Sciatic nerve (tissue), 2 donors: ENCODE data around the gene PRR36. TPM values are rescaled to one million over a fixed set of nuclear protein-coding genes. Genes with fewer than 3 reads are reported as not detected.

Experiments used
- ATAC-seq: fragments of 200-7000 bp; cut with Tn5 transposase; one replicate; pipeline ENCODE4 v1.9.1; 2020; ENCODE audit warnings: mild to moderate bottlenecking, moderate library complexity
- DNase-seq: peaks from one replicate; pipeline ENCODE4 v3.0.0-alpha.2; 2020; ENCODE audit warnings: low spot score
- intact Hi-C: fragments of 100-400 bp; cut with DNase I; formaldehyde crosslinking; loops from one replicate; pipeline ENCODE4 v1.14.2; 2022
- total RNA-seq: library from RNA; stranded (reverse); fragmentation: NEBNext Ultra II Directional; extraction: Animal tissue kit (Norgen Biotek cat#: 25700); gene quantifications from one replicate; pipeline ENCODE4 v1.2.1, GENCODE V29; 2021
- donor health status: DM: no; HTN: no; CAD: no.
- donor health status: DM: no; HTN: no; CAD: no.

PRR36 gene
- total RNA-seq, 1 donor from 2014 or later = 0.09 TPM

DNA sequence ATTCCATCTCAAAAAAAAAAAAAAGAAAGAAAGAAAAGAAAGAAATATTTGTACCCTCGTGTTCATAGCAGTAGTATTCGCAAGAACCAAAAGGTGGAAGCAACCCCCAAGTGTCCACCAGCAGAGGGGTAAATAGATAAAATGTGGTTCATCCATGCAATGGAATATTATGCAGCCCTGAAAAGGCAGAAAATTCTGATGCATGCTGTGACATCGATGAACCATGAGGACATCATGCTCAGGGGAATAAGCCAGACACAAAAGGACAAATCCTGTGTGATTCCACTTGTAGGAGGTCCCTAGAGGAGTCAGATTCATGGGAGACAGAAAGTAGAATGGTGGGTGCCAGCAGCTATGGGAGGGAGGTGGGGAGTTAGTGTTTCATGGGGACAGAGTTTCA, 7.7 kb upstream of the PRR36 start:
- intact Hi-C loops = no loop called here
- DNase-seq (no peak), ATAC-seq (no peak)

- ATAC-seq (no peak), DNase-seq (no peak)
- intact Hi-C loops = no loop called here
Observed at GRCh38 chr19:7879836-7880235, 5.6 kb upstream of the PRR36 start.

DNA sequence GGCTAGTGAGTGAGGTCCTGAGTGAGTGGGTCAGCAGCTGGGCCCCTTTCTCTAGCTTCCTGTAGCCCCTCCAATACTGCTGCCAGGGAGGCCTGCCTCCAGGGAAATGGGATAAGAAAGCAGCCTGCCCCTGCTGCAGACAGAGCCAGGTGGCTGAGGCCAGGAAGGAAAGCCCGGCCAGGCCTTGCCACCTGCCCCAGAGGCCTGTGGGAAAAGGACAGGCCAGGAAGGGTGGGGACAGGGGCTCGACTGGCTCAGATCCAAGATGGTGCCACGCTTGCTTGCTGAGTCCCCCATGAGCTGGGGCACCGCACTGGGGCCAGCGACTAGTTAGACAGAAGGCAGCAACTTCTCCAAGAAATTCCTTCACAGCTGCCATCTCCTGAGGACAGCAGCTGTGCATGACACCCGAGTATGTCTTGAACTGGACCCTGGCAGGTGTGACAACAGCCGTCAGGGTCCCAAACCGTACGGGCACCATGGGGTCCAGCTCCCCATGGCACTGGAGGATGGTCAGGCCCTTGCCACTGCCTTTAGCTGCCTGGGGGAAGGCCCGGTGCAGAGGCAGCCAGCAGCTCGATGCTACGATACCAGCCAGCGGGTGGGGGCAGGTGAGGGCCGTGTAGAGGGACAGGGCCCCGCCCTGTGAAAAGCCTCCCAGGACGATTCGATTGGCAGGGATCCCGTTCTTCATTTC, 5.1 kb upstream of the PRR36 start:
- DNase-seq (no peak), ATAC-seq (no peak)
- intact Hi-C loops = no loop called here

DNA sequence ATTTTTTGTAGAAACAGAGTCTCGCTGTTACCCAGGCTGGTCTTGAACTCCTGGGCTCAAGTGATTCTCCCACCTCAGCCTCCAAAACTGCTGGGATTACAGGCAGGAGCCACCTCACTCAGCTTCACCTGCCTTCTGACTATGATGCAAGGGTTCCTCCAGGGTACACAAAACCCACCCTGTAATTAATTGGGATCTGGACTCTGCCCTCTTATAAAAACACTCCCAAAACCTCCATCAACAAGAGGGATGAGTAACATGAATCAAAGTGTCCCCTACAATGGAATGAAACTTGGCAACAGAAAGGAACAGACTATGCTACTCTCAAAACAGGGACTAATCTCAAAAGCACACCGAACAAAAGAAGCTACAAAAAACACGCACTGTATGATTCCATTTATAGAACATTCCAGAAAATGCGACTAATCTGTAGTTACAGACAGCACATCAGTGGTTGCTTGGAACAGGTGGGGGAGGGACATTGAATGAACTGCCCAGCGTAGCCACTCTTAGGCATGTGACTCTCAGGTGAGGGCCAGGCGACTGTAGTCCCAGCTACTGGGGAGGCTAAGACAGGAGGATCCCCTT, 3.2 kb upstream of the PRR36 start:
- intact Hi-C loops = no loop called here
- no peak for ATAC-seq

DNA sequence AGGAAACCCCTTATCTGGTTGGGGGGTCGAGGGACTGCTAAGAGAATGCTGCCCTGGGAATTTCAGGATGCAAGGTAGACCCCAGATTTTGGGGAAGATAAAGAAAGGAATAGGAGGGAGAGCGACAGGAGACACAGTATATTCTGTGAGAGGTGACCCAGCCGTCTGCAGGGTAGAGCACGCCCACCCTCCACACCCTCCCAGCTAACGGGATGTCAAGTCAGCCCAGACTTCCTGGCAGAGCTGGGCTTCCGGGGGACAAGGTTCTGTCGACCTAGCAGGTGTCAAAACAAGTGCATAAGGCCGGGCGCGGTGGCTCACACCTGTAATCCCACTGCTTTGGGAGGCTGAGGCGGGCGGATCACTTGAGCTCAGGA, 695 bp upstream of the PRR36 start:
- intact Hi-C loops = no loop called here
- ATAC-seq = no peak
- no peak for DNase-seq

More for the DNA sequence above, 3.2 kb upstream of the PRR36 start:
- DNase-seq = no peak

- DNase-seq = no peak
- intact Hi-C loops = no loop called here
- no peak for ATAC-seq
Observed at GRCh38 chr19:7873304-7874075, 700 bp downstream of the PRR36 start.

DNA sequence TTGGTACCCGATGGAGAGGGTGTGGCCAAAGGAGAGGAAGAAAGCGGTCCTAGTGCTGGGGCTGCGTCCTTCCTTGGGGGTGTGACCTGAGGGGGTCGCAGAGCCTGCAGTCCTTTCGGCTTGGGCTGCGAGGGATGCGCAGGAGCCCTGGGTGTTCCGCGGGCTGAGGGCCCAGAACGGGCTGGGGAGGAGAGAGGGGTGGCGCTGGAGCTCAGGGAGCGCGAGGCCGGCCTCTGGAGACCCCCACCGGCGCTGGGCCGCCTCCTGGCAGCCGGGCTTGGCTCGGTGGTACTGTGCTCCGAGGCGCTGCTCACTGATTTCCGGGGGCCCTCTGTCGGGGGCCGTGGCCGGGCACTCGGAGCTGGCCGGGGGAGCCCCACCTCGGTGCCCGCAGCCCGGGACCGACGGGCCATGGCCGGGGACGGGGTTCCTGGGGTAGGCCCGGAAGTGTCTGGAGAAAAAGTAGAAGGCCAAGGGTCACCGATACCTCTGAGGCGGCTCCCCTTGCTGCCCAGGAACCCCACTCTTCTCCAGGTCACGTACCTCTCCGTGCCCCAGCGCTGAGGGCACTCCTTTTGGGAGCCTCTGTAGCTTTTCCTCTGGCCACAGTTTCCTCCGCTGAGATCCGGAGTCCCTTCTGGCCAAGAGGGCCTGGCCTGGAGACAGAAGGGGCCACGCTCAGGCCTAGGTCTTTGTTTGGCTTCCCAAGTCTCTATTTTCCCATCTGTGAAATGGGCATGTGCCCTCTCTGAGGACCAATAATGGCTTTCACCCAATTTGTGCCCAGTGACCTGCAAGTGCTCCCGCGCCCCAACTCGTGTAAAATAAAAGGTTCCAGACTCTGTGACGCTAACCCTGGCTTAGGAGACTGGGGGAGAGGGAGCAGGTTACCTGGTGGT, 1.6 kb downstream of the PRR36 start:
- ATAC-seq (no peak), DNase-seq (no peak)
- intact Hi-C loops = no loop called here

GRCh38 chr19:7871437-7872305, 2.5 kb downstream of the PRR36 start:
- peak; percentile 82 for ATAC-seq
- DNase-seq = peak; percentile 92
- intact Hi-C loops = no loop called here

DNA sequence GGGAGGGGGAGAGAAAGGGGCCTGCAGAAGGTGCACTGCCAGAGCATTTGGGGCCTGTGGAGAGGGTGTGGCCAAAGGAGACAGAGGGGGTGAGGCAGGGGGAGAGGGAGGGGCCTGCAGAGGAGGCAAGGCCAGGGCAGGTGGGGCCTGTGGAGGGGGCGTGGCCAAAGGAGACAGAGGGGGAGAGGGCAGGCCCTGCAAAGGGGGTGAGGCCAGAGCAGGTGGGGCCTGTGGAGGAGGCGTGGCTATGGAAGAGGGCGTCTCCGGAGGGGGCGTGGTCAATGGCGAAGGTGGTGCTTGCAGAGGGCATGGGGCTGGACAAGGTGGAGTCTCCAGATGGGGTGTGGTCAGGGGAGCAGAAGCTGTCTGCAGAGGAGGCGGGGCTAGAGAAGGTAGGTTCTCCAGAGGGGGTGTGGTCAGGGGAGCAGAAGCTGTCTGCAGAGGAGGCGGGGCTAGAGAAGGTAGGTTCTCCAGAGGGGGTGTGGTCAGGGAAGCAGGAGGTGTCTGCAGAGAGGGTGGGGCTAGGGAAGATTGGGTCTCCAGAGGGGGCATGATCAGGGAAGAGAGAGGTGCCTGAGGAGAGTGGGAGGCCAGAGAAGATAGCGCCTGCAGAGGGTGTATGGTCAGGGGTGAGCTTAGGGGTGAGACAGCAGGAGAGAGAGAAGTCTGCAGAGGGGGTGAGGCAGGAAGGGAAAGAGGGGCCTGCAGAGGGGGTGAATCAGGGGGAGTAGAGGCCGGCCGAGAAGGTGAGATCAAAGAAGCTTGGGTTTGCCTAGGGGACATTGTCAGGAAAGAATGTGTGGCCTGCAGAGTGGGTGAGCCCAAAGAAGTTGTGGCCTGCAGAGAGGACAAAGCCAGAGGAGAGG, 3.4 kb downstream of the PRR36 start:
- DNase-seq = peak; percentile 78
- intact Hi-C loops = no loop called here
- ATAC-seq = peak; percentile 9

DNA sequence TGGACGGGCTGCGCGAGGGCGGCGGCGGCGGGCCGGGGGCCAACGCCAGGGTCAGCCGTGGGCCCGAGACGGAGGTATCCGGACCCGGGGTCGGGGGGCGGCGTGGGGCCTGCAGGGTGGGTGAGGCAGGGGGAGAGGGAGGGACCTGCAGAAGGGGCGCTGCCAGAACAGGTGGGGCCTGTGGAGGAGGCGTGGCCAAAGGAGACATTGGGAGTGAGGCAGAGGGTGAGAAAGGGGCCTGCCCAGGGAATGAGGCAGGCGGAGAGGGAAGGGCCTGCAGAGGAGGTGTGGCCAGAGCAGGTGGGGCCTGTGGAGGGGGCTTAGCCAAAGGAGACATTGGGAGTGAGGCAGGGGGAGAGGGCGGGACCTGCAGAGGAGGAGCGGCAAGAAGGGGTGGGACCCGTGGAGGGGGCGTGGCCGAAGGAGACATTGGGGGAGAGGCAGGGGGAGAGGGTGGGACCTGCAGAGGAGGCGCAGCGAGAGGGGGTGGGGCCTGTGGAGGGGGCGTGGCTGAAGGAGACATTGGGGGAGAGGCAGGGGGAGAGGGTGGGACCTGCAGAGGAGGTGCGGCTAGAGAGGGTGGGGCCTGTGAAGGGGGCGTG, 4.2 kb downstream of the PRR36 start:
- DNase-seq (peak; percentile 77), ATAC-seq (peak; percentile 3)
- intact Hi-C loops = no loop called here

DNA sequence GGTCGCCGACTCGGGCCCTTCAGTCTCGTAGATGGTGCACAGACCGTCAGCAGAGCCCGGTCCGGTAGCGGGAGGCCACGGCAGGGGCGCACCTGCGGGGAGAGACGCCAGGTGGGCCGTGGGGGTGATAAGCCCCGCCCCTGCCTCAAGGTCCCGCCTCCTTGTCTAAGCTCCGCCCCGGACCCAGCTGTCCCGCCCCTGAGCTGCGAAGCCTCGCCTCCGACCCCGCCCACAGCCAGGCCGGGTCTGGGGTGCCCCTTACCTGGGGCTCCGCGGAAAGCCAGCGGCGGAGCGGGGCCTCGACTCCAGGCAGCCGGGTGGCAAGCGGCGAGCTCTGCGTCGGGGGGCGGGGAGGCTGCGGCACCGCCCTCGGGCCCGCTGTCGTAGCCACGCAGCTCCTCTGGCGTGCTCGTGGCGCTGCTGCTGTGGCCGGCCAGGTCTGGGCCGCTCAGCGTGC, 4.7 kb downstream of the PRR36 start:
- ATAC-seq (peak; percentile 22), DNase-seq (peak; percentile 77)
- intact Hi-C loops = no loop called here

GRCh38 chr19:7868671-7869452, 5.3 kb downstream of the PRR36 start:
- peak; percentile 78 for DNase-seq
- intact Hi-C loops = no loop called here
- ATAC-seq = peak; percentile 36

GRCh38 chr19:7868326-7868670, 5.9 kb downstream of the PRR36 start:
- ATAC-seq (no peak), DNase-seq (no peak)
- intact Hi-C loops = no loop called here

- ATAC-seq (no peak), DNase-seq (no peak)
- intact Hi-C loops = no loop called here
Observed at GRCh38 chr19:7867092-7867844, 6.9 kb downstream of the PRR36 start.

- ATAC-seq = no peak
- intact Hi-C loops = no loop called here
Observed at GRCh38 chr19:7866399-7867091, 7.6 kb downstream of the PRR36 start.

More at GRCh38 chr19:7866399-7867091, 7.6 kb downstream of the PRR36 start:
- DNase-seq = no peak
